ENCODE results near the gene CD8B. TPM values are rescaled to one million over a fixed set of nuclear protein-coding genes. Genes with fewer than 3 reads are reported as not detected.

The CD8B gene
- total and polyA plus RNA-seq, 2 experiments from 2014 or later = 0.31 to 0.63 TPM

GRCh38 chr2:86807133-86807467 lies 54.6 kb downstream of the CD8B start:
- H3K27me3 Mint-ChIP-seq (ENCODE audit: insufficient read depth, low read depth, poor library complexity) = peaks cover 25% of the 10 kb centered on the region
- H3K27me3 ChIP-seq (ENCODE audit: insufficient read depth) = peaks cover 36% of the 10 kb centered on the region
- peaks cover 7% of the 10 kb centered on the region for H3K4me1 ChIP-seq (ENCODE audit: insufficient read depth)
- 0 out of 2 replicates have a peak, but pooled peaks cover 2% of the 10 kb centered on the region for H3F3A ChIP-seq (replicated peaks; ENCODE audit: low read depth)
- H3K9me3 Mint-ChIP-seq = no peaks in the 10 kb centered on the region
- DNase-seq (ENCODE audit: low spot score) (no peak), ATAC-seq (no peak)
- peak overlapping the region; percentile 79 for H3K4me3 ChIP-seq
- H3K27ac ChIP-seq (ENCODE audit: low read depth) = no peak overlapping the region
- H3K4me1 Mint-ChIP-seq = peaks cover 9% of the 10 kb centered on the region
- peak overlapping the region; percentile 99 for H2AFZ ChIP-seq
- no peak for TF ChIP-seq STAT1 (IDR thresholded peaks at IDR 0.05; ENCODE audit: unreplicated experiment)
- TF ChIP-seq POLR2AphosphoS5 (IDR thresholded peaks at IDR 0.05; ENCODE audit: low read depth) = no peak
- no peak for TF ChIP-seq ZNF331 (CRISPR knock-in tag; IDR thresholded peaks at IDR 0.05; ENCODE audit: low read depth)
- TF ChIP-seq, protein P1, sequence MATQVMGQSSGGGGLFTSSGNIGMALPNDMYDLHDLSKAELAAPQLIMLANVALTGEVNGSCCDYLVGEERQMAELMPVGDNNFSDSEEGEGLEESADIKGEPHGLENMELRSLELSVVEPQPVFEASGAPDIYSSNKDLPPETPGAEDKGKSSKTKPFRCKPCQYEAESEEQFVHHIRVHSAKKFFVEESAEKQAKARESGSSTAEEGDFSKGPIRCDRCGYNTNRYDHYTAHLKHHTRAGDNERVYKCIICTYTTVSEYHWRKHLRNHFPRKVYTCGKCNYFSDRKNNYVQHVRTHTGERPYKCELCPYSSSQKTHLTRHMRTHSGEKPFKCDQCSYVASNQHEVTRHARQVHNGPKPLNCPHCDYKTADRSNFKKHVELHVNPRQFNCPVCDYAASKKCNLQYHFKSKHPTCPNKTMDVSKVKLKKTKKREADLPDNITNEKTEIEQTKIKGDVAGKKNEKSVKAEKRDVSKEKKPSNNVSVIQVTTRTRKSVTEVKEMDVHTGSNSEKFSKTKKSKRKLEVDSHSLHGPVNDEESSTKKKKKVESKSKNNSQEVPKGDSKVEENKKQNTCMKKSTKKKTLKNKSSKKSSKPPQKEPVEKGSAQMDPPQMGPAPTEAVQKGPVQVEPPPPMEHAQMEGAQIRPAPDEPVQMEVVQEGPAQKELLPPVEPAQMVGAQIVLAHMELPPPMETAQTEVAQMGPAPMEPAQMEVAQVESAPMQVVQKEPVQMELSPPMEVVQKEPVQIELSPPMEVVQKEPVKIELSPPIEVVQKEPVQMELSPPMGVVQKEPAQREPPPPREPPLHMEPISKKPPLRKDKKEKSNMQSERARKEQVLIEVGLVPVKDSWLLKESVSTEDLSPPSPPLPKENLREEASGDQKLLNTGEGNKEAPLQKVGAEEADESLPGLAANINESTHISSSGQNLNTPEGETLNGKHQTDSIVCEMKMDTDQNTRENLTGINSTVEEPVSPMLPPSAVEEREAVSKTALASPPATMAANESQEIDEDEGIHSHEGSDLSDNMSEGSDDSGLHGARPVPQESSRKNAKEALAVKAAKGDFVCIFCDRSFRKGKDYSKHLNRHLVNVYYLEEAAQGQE (IDR thresholded peaks at IDR 0.05; ENCODE audit: unreplicated experiment) = no peak
- no peak for TF ChIP-seq ZNF114 (CRISPR knock-in tag; IDR thresholded peaks at IDR 0.05)
- no peak for TF ChIP-seq CREB1 (CRISPR knock-in tag; IDR thresholded peaks at IDR 0.05; ENCODE audit: low read depth)
- no peak for TF ChIP-seq EZH2 (IDR thresholded peaks at IDR 0.05; ENCODE audit: low read depth, unreplicated experiment)
- TF ChIP-seq EZH2phosphoT487 (IDR thresholded peaks at IDR 0.05; ENCODE audit: unreplicated experiment) = no peak
- TF ChIP-seq, protein P2, sequence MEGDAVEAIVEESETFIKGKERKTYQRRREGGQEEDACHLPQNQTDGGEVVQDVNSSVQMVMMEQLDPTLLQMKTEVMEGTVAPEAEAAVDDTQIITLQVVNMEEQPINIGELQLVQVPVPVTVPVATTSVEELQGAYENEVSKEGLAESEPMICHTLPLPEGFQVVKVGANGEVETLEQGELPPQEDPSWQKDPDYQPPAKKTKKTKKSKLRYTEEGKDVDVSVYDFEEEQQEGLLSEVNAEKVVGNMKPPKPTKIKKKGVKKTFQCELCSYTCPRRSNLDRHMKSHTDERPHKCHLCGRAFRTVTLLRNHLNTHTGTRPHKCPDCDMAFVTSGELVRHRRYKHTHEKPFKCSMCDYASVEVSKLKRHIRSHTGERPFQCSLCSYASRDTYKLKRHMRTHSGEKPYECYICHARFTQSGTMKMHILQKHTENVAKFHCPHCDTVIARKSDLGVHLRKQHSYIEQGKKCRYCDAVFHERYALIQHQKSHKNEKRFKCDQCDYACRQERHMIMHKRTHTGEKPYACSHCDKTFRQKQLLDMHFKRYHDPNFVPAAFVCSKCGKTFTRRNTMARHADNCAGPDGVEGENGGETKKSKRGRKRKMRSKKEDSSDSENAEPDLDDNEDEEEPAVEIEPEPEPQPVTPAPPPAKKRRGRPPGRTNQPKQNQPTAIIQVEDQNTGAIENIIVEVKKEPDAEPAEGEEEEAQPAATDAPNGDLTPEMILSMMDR (conservative IDR thresholded peaks at IDR 0.05; ENCODE audit: low read depth in 2 of 2) = no peak
- no peak for TF ChIP-seq NANOG (IDR thresholded peaks at IDR 0.05; ENCODE audit: borderline replicate concordance)
- no peak for TF ChIP-seq JUNB (IDR thresholded peaks at IDR 0.05; ENCODE audit: unreplicated experiment)
- TF ChIP-seq, protein P3, sequence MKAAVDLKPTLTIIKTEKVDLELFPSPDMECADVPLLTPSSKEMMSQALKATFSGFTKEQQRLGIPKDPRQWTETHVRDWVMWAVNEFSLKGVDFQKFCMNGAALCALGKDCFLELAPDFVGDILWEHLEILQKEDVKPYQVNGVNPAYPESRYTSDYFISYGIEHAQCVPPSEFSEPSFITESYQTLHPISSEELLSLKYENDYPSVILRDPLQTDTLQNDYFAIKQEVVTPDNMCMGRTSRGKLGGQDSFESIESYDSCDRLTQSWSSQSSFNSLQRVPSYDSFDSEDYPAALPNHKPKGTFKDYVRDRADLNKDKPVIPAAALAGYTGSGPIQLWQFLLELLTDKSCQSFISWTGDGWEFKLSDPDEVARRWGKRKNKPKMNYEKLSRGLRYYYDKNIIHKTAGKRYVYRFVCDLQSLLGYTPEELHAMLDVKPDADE (IDR thresholded peaks at IDR 0.05) = no peak
- TF ChIP-seq ZNF462 (CRISPR knock-in tag; IDR thresholded peaks at IDR 0.05) = no peak
- peak overlapping the region; percentile 89 for H3K4me2 ChIP-seq
- no peaks in the 10 kb centered on the region for H3K36me3 ChIP-seq (ENCODE audit: insufficient read depth)
- no peaks in the 10 kb centered on the region for H3K79me2 ChIP-seq (replicated peaks; ENCODE audit: insufficient read depth)
- no peaks in the 10 kb centered on the region for H4K20me1 ChIP-seq (replicated peaks; ENCODE audit: insufficient read depth)
- H3K9me2 ChIP-seq (ENCODE audit: insufficient read depth) = no peaks in the 10 kb centered on the region
- peak overlapping the region; percentile 85 for H3K4me3 Mint-ChIP-seq
- H3K36me3 Mint-ChIP-seq (ENCODE audit: low read depth) = no peaks in the 10 kb centered on the region
- no peak overlapping the region for H3K27ac Mint-ChIP-seq

Data from GM23338 (cell line).